SU-DHL-6 (cell line): ENCODE data around the gene LNX1.

Experiments used
- H2AFZ ChIP-seq: fragments of 200-600 bp; sonication (generic); 2 replicates; pipeline ENCODE4 v1.6.1; 2014; ENCODE audit warnings: low read depth, mild to moderate bottlenecking, moderate library complexity, mixed read lengths, antibody characterized with exemption, low read length; ENCODE audit not compliant: severe bottlenecking
- H3F3A ChIP-seq: fragments of 200-600 bp; shearing (Covaris generic); 2 replicates; pipeline ENCODE4 v1.6.0; 2016; ENCODE audit warnings: antibody characterized with exemption, mild to moderate bottlenecking; ENCODE audit not compliant: insufficient read depth
- H3K27ac ChIP-seq: fragments of 200-600 bp; sonication (generic); 2 replicates; pipeline ENCODE4 v1.5.1; 2016; ENCODE audit warnings: low read depth, mild to moderate bottlenecking, low read length, moderate library complexity, mixed read lengths
- H3K27me3 ChIP-seq: fragments of 200-600 bp; sonication (generic), shearing (Covaris generic); 2 replicates; pipeline ENCODE4 v1.6.0; 2014; ENCODE audit warnings: mild to moderate bottlenecking, low read length
- H3K36me3 ChIP-seq: fragments of 200-600 bp; sonication (generic); 2 replicates; pipeline ENCODE4 v1.6.1; 2014; ENCODE audit warnings: mild to moderate bottlenecking, low read length, mixed read lengths
- H3K4me2 ChIP-seq: fragments of 300-600, 200-600 bp; shearing (Covaris generic), sonication (generic); 2 replicates; pipeline ENCODE4 v1.6.0; 2014; ENCODE audit warnings: low read length, low read depth, mild to moderate bottlenecking; ENCODE audit not compliant: poor library complexity, severe bottlenecking
- H3K4me3 ChIP-seq: fragments of 200-600 bp; sonication (generic); 2 replicates; pipeline ENCODE4 v1.5.1; 2014; ENCODE audit warnings: antibody characterized with exemption, low read length, mild to moderate bottlenecking, mixed read lengths; ENCODE audit not compliant: insufficient read depth, poor library complexity, severe bottlenecking
- H3K79me2 ChIP-seq: fragments of 200-600 bp; sonication (generic); 2 replicates; pipeline ENCODE4 v1.6.1; 2014; ENCODE audit warnings: mild to moderate bottlenecking, low read length, moderate library complexity; ENCODE audit not compliant: insufficient read depth
- H3K9ac ChIP-seq: fragments of 200-600 bp; sonication (generic); 2 replicates; pipeline ENCODE4 v1.7.0; 2014; ENCODE audit warnings: mild to moderate bottlenecking, low read length
- H3K9me2 ChIP-seq: fragments of 200-600 bp; sonication (generic); replicated peaks from 2 replicates; pipeline ENCODE4 v1.6.1; 2014; ENCODE audit warnings: low read length; ENCODE audit not compliant: insufficient read depth
- H3K9me3 ChIP-seq: fragments of 200-600 bp; sonication (generic); 2 replicates; pipeline ENCODE4 v1.6.1; 2014; ENCODE audit warnings: low read length, mixed read lengths; ENCODE audit not compliant: insufficient read depth
- H4K20me1 ChIP-seq: fragments of 200-600 bp; sonication (generic); 2 replicates; pipeline ENCODE4 v1.6.1; 2014; ENCODE audit warnings: low read depth, mild to moderate bottlenecking, antibody characterized with exemption, low read length, moderate library complexity, mixed read lengths
- CTCF ChIP-seq: fragments of 200-600 bp; sonication (generic); IDR thresholded peaks from one replicate; pipeline ENCODE4 v1.5.1; 2017; ENCODE audit warnings: antibody characterized with exemption, mild to moderate bottlenecking, low read length, moderate library complexity; ENCODE audit not compliant: insufficient read depth, poor library complexity, severe bottlenecking
- EZH2phosphoT487 ChIP-seq: fragments of 200-600 bp; sonication (generic), shearing (Covaris generic); conservative IDR thresholded peaks from 2 replicates; pipeline ENCODE4 v1.6.1; 2018; ENCODE audit warnings: mild to moderate bottlenecking, antibody characterized with exemption, low read length, moderate library complexity, mixed read lengths

Gene LNX1

GRCh38 chr4:53479736-53480525, 111.4 kb downstream of the LNX1 start:
- TF ChIP-seq CTCF (no peak), EZH2phosphoT487 (no peak)
- Histone ChIP-seq H3K9ac (no peak overlapping the region), H3K79me2 (no peaks in the 10 kb centered on the region), H3K4me2 (no peak overlapping the region), H3F3A (no peaks in the 10 kb centered on the region), H2AFZ (no peak overlapping the region), H3K27me3 (no peaks in the 10 kb centered on the region), H3K36me3 (no peaks in the 10 kb centered on the region), H3K27ac (no peak overlapping the region), H3K9me3 (no peaks in the 10 kb centered on the region), H3K9me2 (no peaks in the 10 kb centered on the region), H3K4me3 (no peak overlapping the region), H4K20me1 (no peaks in the 10 kb centered on the region)

- Histone ChIP-seq H3F3A (no peaks in the 10 kb centered on the region), H3K9me2 (no peaks in the 10 kb centered on the region), H3K9me3 (no peaks in the 10 kb centered on the region), H3K9ac (no peak overlapping the region), H3K4me3 (no peak overlapping the region), H3K27ac (no peak overlapping the region), H4K20me1 (no peaks in the 10 kb centered on the region), H3K27me3 (no peaks in the 10 kb centered on the region), H3K4me2 (no peak overlapping the region), H3K79me2 (no peaks in the 10 kb centered on the region), H2AFZ (no peak overlapping the region), H3K36me3 (no peaks in the 10 kb centered on the region)
- TF ChIP-seq CTCF (no peak), EZH2phosphoT487 (no peak)
These were observed 112.4 kb downstream of the LNX1 start for GRCh38 chr4:53478671-53479456.

- no peak for TF ChIP-seq EZH2phosphoT487
- no peak for TF ChIP-seq CTCF
- Histone ChIP-seq H4K20me1 (no peaks in the 10 kb centered on the region), H3K36me3 (no peaks in the 10 kb centered on the region), H3K4me2 (no peak overlapping the region), H3K79me2 (no peaks in the 10 kb centered on the region), H2AFZ (no peak overlapping the region), H3F3A (no peaks in the 10 kb centered on the region), H3K9me3 (no peaks in the 10 kb centered on the region), H3K4me3 (no peak overlapping the region), H3K27ac (no peak overlapping the region), H3K9ac (no peak overlapping the region), H3K27me3 (no peaks in the 10 kb centered on the region), H3K9me2 (no peaks in the 10 kb centered on the region)
These were observed 113.7 kb downstream of the LNX1 start for GRCh38 chr4:53477636-53478035.
